Dermis blood vessel endothelial cell (primary cell): ENCODE results near the gene KLF3. TPM values are rescaled to one million over a fixed set of nuclear protein-coding genes. Genes with fewer than 3 reads are reported as not detected.
A peak's percentile ranks its signal among the peaks of the same experiment; 100 is the strongest.

Experiments
- DNase-seq: peaks from one replicate; pipeline ENCODE4 v3.0.0; 2010
- total RNA-seq: library from RNA; depleted of rRNA; stranded (reverse); fragments of >200 nt; gene quantifications from 2 replicates; pipeline ENCODE4 v1.2.3, GENCODE V29; 2014

Gene KLF3
- total RNA-seq, 1 donor from 2014 or later = 26.4 TPM

DNA sequence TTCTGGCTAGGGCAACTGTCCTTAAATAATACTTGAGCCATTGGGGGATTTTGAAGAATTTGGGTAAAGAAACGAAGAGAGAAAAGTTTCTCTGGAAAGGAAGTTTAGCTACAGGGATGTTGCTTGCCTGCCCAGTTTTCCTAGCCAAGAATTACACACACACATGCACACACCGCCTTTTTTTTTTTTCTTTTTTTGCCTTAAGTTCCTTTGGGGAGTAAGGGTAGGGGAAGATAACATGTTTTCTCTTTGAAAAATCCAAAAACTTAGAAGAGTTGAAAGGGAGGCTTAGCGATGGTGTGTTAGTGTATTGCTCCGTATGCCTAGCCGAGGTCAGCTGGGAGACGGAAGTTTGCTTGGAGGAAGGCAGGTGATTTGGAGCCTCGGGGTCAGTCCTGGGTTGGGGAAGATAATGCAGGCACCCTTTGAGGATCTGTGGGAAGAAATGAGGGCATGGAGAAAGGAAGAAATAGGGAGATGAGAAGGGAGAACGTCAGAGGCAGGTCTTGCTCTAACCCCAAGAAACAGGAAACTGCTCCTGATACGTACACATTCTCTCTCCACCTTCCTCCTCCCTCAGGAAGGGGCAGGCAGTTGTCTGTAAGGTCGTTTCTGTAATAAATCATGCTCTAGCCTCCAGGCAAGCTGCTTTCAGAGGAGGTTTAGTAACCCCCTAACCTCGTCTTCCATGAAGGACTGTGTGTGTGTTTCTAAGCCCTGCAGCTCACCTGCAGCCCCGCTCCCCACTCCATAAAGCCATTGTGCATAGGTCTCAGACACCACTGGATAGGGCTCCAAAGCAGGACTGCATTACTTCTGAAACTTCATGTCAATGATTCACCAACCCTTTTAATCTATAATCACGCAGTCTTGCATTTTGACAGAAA lies 10.5 kb downstream of the KLF3 start:
- no peak for DNase-seq

DNA sequence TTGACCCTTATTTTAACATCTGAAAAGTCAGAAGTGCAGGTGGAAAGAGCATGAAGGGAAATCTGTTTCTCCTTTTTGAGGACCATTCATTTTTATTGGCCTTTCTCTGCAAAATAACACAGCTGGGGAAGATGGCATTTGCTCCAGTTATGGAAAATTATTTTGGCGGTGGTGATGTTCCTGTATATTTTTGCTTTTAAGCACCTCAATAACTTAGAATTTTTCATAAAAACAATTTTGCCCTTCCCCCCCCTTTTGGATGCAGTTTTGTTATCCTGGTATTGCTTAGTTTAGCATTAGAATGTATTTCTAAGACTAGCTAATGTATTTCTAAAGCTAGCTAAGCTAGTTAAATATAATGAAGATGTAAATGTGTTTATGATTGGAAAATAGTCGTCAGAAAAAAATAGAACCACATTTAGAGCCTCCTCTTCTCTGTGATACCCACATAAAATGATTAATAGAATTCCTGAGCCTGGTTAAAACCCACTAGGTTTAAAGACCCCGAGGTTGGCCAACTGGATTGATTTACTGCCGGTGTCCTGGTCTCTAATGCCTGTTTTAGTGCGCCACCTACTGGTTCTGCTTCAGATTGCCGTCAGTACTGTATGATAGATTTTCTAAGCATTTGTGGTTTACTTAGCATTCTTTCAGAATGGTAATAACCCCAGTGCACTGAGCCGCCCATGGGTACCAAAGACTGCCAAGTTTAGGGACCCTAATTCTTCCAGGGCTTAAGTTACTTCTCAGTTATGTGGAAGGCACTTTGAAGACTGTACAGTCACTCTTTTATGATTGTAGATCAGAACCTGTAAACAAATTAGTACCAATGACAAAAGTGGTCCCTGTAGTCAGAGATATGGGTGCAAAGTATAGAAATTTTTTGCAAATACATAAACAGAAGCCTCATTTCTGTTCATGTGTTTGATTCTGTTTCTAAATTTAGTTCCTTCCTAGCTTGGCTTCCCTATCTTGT lies 11.4 kb downstream of the KLF3 start:
- peak; percentile 93 for DNase-seq

DNA sequence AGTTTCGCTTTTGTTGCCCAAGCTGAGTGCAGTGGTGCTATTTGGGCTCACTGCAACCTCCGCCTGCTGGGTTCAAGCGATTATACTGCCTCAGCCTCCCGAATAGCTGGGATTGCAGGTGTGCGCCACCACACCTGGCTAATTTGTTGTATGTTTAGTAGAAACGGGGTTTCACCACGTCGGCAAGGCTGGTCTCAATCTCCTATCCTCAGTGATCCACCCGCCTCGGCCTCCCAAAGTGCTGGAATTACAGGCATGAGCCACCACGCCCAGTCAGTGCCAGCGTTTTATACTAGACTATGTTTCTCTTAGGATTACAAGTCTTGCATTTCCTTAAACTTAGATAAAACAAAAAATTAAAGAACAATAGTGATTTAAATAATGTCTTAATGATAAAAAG lies 13.0 kb downstream of the KLF3 start:
- no peak for DNase-seq

DNA sequence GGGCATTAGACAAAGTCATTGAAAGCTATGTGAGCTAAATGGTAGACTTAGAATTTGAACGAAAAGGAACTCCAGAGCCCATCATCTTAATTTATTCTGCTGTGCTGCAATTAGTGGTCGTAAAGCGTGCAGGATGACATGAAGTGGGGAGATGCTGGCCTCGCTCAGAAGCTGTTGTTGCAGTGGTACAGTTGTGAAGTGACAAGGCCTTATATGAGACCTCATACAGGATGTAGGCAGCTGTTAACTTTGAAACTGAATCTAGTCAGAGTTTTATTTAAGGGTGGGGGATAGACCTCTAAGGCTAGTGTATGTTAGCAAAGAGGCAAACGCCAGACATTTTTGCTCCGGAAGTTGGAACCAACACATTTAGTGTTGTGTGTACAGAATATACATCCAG lies 13.4 kb downstream of the KLF3 start:
- DNase-seq = no peak

DNA sequence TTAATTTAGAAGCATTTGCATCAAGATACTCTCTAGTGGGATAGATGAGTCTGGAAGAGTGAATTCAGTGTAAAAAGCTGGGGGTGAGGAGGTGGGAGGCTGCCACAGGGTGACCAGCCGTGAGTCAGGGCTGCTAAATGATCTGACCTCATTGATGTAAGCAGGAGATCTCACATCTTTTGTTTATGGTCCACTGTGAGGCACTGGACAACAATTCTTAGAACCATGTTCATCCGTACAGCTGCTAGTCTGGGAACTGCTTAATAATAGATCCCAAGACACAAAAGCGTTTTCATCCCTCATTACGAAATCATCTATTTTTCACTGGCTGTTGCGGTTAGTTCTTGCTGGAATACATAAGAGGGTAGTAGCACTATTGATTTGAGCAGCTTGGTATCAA lies 14.1 kb downstream of the KLF3 start:
- peak; percentile 79 for DNase-seq

DNA sequence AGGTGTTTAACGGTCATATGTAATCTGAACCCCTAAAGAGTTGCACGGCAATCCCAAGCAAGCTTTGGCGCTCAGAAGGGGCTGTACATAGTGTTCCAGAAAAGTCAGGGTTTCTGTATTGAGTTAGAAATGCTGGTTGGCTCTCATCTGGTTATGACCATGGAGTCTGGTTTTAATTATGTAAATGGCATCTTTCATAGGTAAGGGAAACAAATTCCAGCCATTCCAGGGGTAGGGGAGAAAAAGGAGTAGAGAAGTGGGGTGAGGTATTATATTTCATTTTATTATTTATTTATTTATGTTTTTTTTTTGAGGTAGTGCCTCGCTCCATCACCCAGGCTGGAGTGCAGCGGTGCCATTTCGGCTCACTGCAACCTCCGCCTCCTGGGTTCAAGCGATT lies 15.9 kb downstream of the KLF3 start:
- no peak for DNase-seq

DNA sequence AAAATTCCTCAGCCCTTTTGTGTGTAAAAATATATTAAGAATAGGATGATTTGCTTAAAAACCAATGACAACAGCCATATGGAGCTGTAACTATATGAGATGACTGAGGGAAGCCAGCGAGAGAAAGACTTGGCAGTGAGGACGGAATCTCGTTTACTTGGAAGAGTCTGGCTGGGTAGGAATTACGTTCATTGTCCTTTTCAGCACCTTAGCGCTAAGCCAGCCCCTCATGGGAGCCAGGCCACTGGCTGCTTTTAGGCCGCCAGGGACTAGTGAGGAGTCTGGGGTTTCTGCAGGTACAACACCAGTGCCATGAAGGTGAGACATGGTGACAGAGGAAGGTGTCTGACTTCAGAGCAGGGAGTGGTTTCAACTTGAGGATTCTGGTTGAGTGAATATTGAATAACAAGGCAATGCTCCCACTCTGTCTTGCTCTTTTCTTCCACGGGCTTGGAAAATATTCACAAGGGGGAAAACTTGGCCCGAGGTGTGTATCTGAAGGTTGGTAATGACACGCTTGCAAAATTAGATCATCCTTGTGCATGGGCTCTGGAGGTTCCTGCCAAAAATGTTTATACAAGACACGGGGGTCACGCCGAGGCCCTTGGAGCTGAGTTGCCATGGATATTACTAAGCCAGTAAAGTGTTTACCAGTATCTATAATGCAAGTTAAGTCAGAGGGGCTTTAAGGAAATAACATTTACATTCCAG lies 17.4 kb downstream of the KLF3 start:
- no peak for DNase-seq

DNA sequence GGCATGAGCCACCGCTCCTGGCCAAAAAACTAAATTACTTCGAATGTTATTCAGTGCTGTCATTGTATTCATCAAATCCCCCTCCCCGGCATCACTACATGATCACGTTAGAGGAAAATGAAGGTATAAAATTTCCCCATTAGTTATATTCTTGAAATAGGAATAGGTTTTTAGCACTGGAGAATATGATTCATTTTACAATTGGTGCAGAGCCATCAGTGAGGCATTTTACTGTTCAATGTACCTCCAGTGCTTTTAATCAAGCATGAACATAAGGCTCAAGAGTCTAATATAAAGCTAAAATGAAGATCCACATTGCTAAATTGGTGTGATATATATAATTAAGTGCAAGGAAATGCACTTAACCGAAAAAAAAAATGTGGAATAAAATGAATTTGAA lies 18.3 kb downstream of the KLF3 start:
- DNase-seq = no peak

DNA sequence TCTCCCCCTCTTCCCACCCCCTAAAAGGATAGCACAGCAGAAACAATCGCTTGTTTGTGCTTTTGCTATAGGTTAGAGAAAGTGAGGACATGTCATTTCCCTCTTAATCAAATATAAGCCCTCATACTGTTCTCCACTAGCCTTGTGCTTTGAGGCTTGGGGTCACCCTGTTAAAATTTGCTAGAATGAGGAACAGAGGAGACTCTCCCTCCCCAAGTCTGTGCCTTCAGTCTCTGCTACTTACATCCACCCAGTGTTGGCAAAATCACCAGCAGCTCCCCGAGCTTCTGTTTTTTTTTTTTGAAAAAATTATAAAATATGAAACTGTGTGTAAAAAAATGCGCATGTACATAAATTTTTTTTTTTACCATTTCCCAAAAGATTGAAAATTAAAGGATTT lies 19.3 kb downstream of the KLF3 start:
- DNase-seq = no peak

DNA sequence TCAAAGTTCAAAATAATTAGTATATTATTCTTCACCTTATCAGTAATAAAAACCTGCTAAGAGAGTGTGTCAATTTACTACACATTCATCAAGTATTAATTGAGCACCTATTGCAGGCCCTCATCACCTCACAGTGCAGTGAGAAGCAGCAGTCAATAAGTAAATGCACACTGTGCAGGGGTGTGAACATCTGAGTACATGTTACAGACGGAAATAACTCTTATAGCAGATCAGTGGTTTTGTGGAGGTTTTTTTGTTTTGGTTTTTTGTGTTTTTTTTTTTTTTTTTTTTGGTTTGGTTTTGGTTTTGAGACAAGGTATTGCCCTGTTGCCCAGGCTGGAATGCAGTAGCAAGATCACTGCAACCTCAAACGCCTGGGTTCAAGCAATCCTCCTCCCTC lies 20.3 kb downstream of the KLF3 start:
- no peak for DNase-seq

DNA sequence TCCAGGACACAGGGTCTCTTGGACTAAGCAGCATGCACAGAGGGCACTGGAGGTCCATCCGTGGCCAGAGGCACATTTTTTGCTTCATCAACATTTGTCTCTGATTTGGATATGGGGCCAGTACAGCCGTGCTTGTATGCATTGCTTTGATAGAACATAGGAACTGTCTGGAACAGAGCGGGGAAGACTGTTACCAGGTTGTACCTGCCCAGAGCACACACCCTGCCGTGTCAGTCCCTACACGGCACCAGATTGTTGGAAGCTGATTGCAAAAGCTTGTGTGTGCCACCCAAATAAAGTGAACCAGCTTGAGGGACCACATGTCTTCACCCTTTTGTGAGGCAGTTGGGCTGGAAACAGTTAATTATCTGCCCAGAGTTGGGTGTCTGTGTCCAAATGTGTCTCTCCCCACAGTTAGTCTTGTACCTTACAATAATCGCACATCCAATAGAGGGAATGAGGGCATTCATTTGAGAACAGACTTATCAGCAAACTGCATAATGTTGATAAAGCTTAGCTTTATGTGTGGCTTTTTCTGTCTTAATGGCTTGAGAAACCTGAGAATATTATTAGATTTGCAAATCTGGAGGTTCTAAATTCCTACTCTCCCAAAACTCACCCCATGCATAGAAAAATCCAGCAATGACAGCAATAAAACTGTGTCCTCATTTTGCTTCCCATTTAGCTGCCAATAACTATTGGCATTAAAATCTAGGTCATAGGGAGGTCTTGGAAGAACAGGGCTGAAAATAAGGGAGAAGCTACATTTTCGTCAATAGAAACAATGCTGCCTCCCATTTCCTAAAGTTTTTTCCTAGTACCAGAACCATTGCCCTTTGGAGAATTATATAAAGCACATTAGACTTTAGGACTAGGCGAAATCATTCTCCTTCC lies 21.2 kb downstream of the KLF3 start:
- DNase-seq = no peak

DNA sequence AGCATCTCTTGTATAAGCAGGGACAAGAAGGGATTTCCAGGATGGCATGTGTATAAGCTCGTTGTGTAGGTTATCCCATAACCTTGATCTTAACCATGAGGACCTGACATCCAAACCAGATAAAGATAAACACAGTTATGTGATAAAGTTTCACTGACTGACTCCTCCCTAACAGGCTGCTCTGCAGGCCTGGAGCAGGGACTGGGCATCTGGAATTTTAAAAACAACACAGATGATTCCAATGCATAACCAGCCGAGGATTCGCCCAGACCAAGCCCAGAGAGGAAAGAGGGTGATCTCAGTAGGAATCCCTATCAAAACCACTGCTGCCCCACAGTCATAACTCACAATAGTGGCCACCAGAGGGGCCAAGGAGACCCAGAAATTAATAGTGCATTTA lies 22.7 kb downstream of the KLF3 start:
- no peak for DNase-seq

DNA sequence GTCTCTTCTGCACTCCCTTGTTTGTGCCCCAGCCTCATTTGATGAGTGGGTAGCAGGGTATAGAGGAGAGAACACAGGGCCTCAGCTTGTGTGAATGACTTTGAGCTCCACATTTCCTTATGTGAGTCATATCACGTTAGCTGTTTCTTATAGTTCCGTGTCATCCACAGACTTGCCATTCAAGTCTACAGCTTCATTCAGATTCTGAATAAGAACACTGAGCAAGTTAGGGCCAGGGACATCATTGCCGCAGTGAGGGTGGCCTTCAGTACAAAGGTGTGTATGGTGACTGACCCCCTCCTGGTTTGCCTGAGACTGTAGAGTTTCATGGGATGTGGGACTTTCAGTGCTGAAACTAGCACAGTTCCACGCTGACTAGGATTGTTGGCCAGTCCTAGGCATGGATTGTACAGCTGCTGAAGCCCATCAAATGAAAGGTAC lies 23.6 kb downstream of the KLF3 start:
- peak; percentile 74 for DNase-seq

DNA sequence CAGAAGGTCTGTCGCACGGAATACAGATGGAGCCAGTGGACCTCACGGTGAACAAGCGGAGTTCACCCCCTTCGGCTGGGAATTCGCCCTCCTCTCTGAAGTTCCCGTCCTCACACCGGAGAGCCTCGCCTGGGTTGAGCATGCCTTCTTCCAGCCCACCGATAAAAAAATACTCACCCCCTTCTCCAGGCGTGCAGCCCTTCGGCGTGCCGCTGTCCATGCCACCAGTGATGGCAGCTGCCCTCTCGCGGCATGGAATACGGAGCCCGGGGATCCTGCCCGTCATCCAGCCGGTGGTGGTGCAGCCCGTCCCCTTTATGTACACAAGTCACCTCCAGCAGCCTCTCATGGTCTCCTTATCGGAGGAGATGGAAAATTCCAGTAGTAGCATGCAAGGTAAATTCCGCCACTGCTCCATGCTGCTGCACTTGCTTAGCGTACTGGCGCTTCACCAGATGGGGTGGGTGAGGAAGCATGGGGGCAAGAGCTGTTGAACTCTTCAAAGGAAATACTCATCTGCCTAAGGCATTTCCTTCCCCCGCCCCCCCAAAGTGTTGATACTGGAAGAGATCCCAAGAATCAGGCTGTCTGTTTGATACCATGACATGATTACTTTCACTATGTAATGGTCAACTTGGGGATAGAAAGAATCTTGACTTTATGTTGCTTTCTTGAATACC lies 24.8 kb downstream of the KLF3 start:
- DNase-seq = peak; percentile 94

DNA sequence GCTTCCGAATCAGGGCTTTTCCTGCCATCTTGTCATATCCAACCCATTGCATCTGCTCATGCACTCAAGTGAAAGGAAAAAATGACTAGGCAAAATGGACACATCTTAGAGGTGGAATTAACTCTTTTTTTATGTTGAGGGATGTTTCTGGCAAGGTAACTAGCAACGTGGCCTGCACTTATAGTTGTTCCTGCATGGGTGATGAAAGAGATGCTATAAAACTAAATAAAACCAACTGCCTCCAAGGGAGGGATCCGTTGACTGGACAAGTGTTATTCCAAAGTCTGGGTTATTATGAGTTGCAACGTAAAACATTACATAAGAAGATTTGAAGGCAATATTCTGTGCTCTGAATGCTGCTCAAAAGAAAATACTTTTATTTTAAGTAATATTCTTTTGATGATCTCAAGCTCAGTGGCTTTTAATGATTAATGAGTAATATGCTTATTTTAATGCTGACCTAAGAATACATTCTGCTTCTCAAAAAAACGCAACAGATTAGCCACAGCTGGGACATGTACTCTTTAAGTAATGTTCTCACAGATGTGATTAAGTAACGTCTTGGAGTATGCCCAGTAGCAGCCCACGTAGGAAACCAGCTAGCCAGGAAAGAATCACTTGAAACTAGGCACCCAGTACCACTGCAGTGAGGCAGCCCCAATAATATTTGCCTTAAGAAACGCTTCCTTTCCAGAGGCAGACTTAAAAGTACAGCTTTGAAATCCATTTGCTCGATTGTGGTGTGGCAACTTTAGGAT lies 27.4 kb downstream of the KLF3 start:
- no peak for DNase-seq

DNA sequence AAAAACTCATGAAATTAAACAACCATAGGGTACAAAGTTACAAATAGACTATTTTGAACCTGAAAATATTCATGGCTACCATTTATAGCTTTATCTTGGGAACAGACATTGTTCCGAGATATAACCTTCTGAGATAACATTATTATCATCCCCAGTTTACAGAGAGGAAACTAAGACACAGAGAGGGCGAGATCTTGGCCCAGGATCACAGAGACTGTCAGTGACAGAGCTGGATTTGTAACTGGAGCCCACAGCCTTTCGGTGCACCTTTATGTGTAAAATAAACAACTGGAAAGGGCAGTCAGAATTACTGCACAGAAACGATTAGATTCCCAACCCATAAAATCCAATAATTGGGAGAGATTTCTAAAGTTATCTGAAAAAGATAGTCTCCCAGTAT lies 28.4 kb downstream of the KLF3 start:
- DNase-seq = no peak

DNA sequence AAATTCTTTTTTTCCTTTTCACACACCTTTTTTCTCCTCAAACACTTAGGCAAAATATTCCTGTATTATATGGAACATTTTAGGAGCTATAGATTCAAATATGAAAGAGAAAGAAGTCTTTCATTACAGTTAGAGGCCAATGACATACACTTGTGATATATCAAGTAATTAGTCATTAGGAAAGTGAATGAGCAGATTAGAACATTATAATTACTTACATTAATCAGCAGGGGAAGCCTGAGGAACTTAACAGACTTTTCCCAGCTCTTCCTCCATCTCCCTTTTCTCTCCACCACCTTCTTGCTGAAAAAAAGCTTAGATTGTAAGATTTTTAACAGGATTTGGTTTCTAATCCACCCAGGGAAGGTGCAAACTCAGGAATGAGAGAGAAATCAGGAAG lies 29.6 kb downstream of the KLF3 start:
- DNase-seq = no peak

DNA sequence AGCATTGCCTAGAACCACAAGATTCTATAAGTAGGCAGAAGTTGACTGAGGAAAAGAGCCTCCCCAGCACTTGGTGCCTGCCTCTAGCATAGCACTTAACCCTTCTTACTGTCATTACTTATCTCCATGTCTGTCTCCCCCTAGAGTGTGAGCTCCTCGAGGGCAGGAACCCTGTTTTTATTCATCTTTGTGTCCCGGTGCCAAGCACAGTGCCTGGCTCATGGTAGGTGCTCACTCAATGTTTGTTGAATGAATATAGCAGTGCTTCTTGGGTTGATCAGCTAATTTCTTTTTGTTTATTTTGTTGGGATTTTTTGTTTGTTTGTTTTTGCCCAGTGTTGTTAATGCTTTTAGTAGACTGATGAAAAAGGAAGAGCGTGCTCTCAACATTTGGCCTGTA lies 30.3 kb downstream of the KLF3 start:
- no peak for DNase-seq

DNA sequence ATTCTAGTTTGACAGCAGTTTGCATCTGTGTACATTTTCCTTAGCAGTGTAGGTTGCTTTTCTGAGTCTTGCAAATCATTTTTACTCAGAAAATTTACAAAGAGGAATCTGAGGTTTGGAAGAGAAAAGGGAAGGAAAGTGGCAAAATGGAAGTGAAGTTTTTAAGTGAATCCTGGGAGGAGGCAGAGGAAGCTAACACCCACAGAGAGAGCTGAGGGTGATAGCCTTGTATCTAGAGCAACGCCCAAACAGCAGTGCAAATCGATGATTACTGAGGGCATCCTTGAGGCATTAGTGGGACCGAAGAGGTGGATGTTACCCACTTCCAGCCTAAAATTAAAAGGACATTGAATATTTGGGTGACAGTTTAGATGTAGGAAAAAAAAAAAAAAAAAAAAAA lies 31.8 kb downstream of the KLF3 start:
- no peak for DNase-seq

DNA sequence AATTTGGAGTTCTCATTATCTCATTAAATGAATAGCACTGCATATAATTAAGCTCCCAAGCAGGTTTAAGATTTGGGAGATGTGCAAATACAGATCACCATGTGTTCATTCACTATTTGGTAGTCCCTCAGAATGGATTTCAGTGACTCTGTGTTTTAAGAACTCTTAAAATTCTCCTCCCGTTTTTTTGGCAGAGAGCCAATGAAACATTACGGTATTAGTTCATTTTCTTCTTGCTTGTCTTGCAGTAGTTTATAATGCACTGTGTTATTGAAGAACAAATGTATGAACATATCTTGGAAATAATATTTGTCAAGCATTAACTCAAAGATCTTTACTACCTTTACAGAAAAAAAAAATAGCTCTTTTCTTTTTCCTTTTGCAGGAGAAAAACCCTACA lies 32.7 kb downstream of the KLF3 start:
- DNase-seq = peak; percentile 35

DNA sequence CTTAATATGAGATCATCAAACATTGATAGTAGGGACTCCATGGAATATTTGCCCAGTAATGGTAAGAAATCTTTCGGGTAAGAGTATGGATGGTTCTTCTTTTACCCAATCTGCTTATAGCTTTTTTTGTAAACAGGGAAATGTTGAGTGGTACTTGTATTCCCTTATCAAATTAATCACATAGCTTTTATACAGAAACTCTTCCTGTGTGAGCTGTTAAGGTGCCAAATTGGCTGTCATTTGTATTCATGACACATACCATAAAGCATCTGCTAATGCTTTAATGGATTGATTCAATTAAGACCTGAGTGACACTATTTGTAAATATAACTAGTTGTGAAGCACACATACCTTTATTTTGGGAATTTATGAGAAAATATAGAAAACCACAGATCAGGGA lies 34.2 kb downstream of the KLF3 start:
- no peak for DNase-seq
